Measurements from ENCODE around the gene C12orf57. TPM values are rescaled to one million over a fixed set of nuclear protein-coding genes. Genes with fewer than 3 reads are reported as not detected.

Gene C12orf57
- total and polyA plus RNA-seq, 8 donors, result 155 to 621 (median 430) TPM

GRCh38 chr12:6934110-6934509 lies 9.7 kb upstream of the C12orf57 start:
- H3K9me3 ChIP-seq, result no peaks in the 10 kb centered on the region
- H3K27ac ChIP-seq, result peak overlapping the region; percentile 37 to 98 (median 70)
- peaks cover 20 to 45% (median 42%) of the 10 kb centered on the region in 4 donors for H3K36me3 ChIP-seq
- H3K27me3 ChIP-seq, result no peaks in the 10 kb centered on the region
- WGBS, 5 donors, result 23 to 41% (median 28%) methylated on average over 8 of the region's 8 CpGs
- peaks cover 45 to 97% (median 78%) of the 10 kb centered on the region in 4 donors for H3K4me1 ChIP-seq
- intact Hi-C loops (cut with DNase I; ENCODE audit: low total_unique reads), result no loop called here
- peak in 1 of 2 donors; percentile 55 for DNase-seq
- H3K4me3 ChIP-seq, result no peak overlapping the region
- TF ChIP-seq POLR2A (IDR thresholded peaks at IDR 0.05) (no peak), EP300 (IDR thresholded peaks at IDR 0.05) (no peak), POLR2AphosphoS5 (IDR thresholded peaks at IDR 0.05) (peak in 1 of 3 donors; percentile 15)
- TF ChIP-seq, protein P1, sequence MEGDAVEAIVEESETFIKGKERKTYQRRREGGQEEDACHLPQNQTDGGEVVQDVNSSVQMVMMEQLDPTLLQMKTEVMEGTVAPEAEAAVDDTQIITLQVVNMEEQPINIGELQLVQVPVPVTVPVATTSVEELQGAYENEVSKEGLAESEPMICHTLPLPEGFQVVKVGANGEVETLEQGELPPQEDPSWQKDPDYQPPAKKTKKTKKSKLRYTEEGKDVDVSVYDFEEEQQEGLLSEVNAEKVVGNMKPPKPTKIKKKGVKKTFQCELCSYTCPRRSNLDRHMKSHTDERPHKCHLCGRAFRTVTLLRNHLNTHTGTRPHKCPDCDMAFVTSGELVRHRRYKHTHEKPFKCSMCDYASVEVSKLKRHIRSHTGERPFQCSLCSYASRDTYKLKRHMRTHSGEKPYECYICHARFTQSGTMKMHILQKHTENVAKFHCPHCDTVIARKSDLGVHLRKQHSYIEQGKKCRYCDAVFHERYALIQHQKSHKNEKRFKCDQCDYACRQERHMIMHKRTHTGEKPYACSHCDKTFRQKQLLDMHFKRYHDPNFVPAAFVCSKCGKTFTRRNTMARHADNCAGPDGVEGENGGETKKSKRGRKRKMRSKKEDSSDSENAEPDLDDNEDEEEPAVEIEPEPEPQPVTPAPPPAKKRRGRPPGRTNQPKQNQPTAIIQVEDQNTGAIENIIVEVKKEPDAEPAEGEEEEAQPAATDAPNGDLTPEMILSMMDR (IDR thresholded peaks at IDR 0.05), result no peak

GRCh38 chr12:6935371-6936193 lies 8.2 kb upstream of the C12orf57 start:
- H3K27ac ChIP-seq, result peak overlapping the region; percentile 9 to 98 (median 91)
- DNase-seq, result no peak
- TF ChIP-seq, protein P1 (IDR thresholded peaks at IDR 0.05), result no peak
- TF ChIP-seq POLR2AphosphoS5 (IDR thresholded peaks at IDR 0.05), result no peak
- no peak for TF ChIP-seq POLR2A (IDR thresholded peaks at IDR 0.05)
- no peak for TF ChIP-seq EP300 (IDR thresholded peaks at IDR 0.05)
- H3K4me3 ChIP-seq, result no peak overlapping the region
- H3K4me1 ChIP-seq, result peaks cover 30 to 95% (median 68%) of the 10 kb centered on the region in 4 donors
- H3K27me3 ChIP-seq, result no peaks in the 10 kb centered on the region
- WGBS, 5 donors, result 63 to 77% (median 67%) methylated on average over 12 to 14 of the region's 14 CpGs
- intact Hi-C loops (cut with DNase I; ENCODE audit: low total_unique reads), result no loop called here
- H3K9me3 ChIP-seq, result no peaks in the 10 kb centered on the region
- H3K36me3 ChIP-seq, result peaks cover 20 to 57% (median 53%) of the 10 kb centered on the region in 4 donors

DNA sequence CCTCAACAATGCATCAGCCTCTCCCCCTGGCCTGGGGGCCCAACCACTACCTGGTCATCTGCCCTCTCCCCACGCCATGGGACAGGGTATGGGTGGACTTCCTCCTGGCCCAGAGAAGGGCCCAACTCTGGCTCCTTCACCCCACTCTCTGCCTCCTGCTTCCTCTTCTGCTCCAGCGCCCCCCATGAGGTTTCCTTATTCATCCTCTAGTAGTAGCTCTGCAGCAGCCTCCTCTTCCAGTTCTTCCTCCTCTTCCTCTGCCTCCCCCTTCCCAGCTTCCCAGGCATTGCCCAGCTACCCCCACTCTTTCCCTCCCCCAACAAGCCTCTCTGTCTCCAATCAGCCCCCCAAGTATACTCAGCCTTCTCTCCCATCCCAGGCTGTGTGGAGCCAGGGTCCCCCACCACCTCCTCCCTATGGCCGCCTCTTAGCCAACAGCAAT lies 7.6 kb upstream of the C12orf57 start:
- H3K27me3 ChIP-seq, result no peaks in the 10 kb centered on the region
- peaks cover 26 to 64% (median 59%) of the 10 kb centered on the region in 4 donors for H3K36me3 ChIP-seq
- H3K9me3 ChIP-seq, result no peaks in the 10 kb centered on the region
- intact Hi-C loops (cut with DNase I; ENCODE audit: low total_unique reads), result no loop called here
- H3K4me1 ChIP-seq, result peaks cover 30 to 90% (median 65%) of the 10 kb centered on the region in 4 donors
- peak overlapping the region; percentile 91 to 98 (median 92) for H3K27ac ChIP-seq
- TF ChIP-seq POLR2AphosphoS5 (IDR thresholded peaks at IDR 0.05) (no peak), POLR2A (IDR thresholded peaks at IDR 0.05) (no peak), EP300 (IDR thresholded peaks at IDR 0.05) (no peak)
- TF ChIP-seq, protein P1 (IDR thresholded peaks at IDR 0.05), result no peak
- no peak overlapping the region for H3K4me3 ChIP-seq
- 78 to 95% (median 85%) methylated on average over 3 of the region's 3 CpGs for WGBS, 5 donors
- DNase-seq, result no peak

GRCh38 chr12:6936636-6937480 lies 7.0 kb upstream of the C12orf57 start:
- peak overlapping the region; percentile 56 to 72 (median 62) for H3K4me3 ChIP-seq
- DNase-seq, result peak in 1 of 2 donors; percentile 83
- peaks cover 26 to 90% (median 66%) of the 10 kb centered on the region in 4 donors for H3K4me1 ChIP-seq
- no peaks in the 10 kb centered on the region for H3K27me3 ChIP-seq
- peaks cover 33 to 70% (median 65%) of the 10 kb centered on the region in 4 donors for H3K36me3 ChIP-seq
- intact Hi-C loops (cut with DNase I; ENCODE audit: low total_unique reads), result no loop called here
- H3K9me3 ChIP-seq, result no peaks in the 10 kb centered on the region
- peak overlapping the region; percentile 91 to 98 (median 92) for H3K27ac ChIP-seq
- 19 to 36% (median 23%) methylated on average over 21 to 36 of the region's 36 CpGs for WGBS, 5 donors
- TF ChIP-seq, protein P1 (IDR thresholded peaks at IDR 0.05), result no peak
